Spleen (tissue), 11 donors: ENCODE data around the gene NPW. TPM values are rescaled to one million over a fixed set of nuclear protein-coding genes. Genes with fewer than 3 reads are reported as not detected.

Experiments used
- DNase-seq: peaks from one replicate; pipeline ENCODE4 v3.0.0-alpha.2; 2020
- H3K27ac ChIP-seq, 8 donors: fragments of 200-600 bp; sonication (generic) in 7 of 8; 1 replicate in 4 of 8; 2 replicates in 4 of 8; pipeline versions ENCODE4 v1.5.0 to v1.8.0; 2016 to 2021; ENCODE audit warnings: inconsistent platforms in 4 of 8, mild to moderate bottlenecking in 4 of 8, moderate library complexity in 1 of 8
- H3K27me3 ChIP-seq, 7 donors: fragments of 200-600 bp; sonication (generic) in 6 of 7; replicated peaks in 1 of 7; 1 replicate in 4 of 7; 2 replicates in 3 of 7; pipeline versions ENCODE4 v1.5.0 to v1.8.0; 2016 to 2021; ENCODE audit warnings: inconsistent platforms in 3 of 7, mild to moderate bottlenecking in 1 of 7
- H3K36me3 ChIP-seq, 6 donors: fragments of 200-600 bp; sonication (generic) in 5 of 6; 1 replicate in 4 of 6; 2 replicates in 2 of 6; pipeline versions ENCODE4 v1.5.0 to v1.8.0; 2016 to 2021; ENCODE audit warnings: inconsistent platforms in 2 of 6
- H3K4me1 ChIP-seq, 6 donors: fragments of 200-600 bp; sonication (generic) in 5 of 6; 1 replicate in 3 of 6; 2 replicates in 3 of 6; pipeline versions ENCODE4 v1.5.0 to v1.8.0; 2016 to 2021; ENCODE audit warnings: inconsistent platforms in 3 of 6
- H3K4me3 ChIP-seq, 8 donors: fragments of 200-600 bp; sonication (generic) in 7 of 8; 1 replicate in 4 of 8; 2 replicates in 4 of 8; pipeline versions ENCODE4 v1.5.0 to v1.8.0; 2016 to 2021; ENCODE audit warnings: inconsistent platforms in 4 of 8, mild to moderate bottlenecking in 4 of 8, moderate library complexity in 2 of 8
- H3K9me3 ChIP-seq, 8 donors: fragments of 200-600 bp; sonication (generic) in 7 of 8; 1 replicate in 4 of 8; 2 replicates in 4 of 8; pipeline versions ENCODE4 v1.5.0 to v1.8.0; 2016 to 2021; ENCODE audit warnings: inconsistent platforms in 4 of 8
- POLR2A ChIP-seq, 3 donors: fragments of 450-650 bp; IDR thresholded peaks; one replicate each; pipeline ENCODE4 v1.5.1; 2017; ENCODE audit warnings: antibody characterized with exemption in 3 of 3, mild to moderate bottlenecking in 1 of 3
- POLR2AphosphoS5 ChIP-seq, 3 donors: sonication (generic); formaldehyde crosslinking; IDR thresholded peaks; one replicate each; pipeline ENCODE4 v1.5.1; 2017; ENCODE audit warnings: antibody characterized with exemption in 3 of 3
- WGBS, 5 donors: extraction: QIAGEN DNeasy Blood & Tissue Kit in 3 of 5; methylation state at CpG; one replicate each; pipeline versions ENCODE4 v1.1.5 to v1.1.7; 2013 to 2018; 5-methylcytosine and 5-hydroxymethylcytosine counted together
- intact Hi-C: fragments of 100-400 bp; cut with DNase I; formaldehyde crosslinking; loops from one replicate; pipeline ENCODE4 v1.15.0; 2023; ENCODE audit warnings: low total_unique reads
- polyA plus RNA-seq, 3 donors: library from polyadenylated mRNA; stranded (reverse); fragments of 200-250 nt; gene quantifications; one replicate each; pipeline ENCODE4 v1.2.1, GENCODE V29; 2013
- total RNA-seq, 7 donors: library from RNA; depleted of rRNA in 3 of 7; stranded (reverse); fragments of >200 nt in 3 of 7; fragmentation: NEBNext Ultra II Directional in 4 of 7; extraction: Animal tissue kit (Norgen Biotek cat#: 25700) in 4 of 7; gene quantifications; one replicate each; pipeline versions ENCODE4 v1.1.0 to v1.2.1, GENCODE V29; 2016 to 2021
- TF ChIP-seq, protein P1 (sequence below), 11 experiments: fragments of 200-600 bp in 7 of 11; fragments of 450-650 bp in 4 of 11; sonication (generic) in 4 of 11; IDR thresholded peaks in 8 of 11; conservative IDR thresholded peaks in 3 of 11; 1 replicate in 7 of 11; 2 replicates in 4 of 11; pipeline versions ENCODE4 v1.4.0 to v1.8.0; 2016 to 2021; ENCODE audit warnings: antibody characterized with exemption in 11 of 11, inconsistent platforms in 4 of 11, mild to moderate bottlenecking in 1 of 11
- donor health status: healthy with polysubstance abuse.
- donor health status: DM: no; HTN: no; CAD: no; lungs with moderate emphysema.
- donor health status: DM: no; HTN: no; CAD: no.
- donor health status: Bipolar disorder and iron deficiency.
- donor health status: healthy.
- donor health status: DM: no; HTN: no; CAD: no.
- donor health status: DM: yes; HTN: yes; CAD: no.

The NPW gene
- total and polyA plus RNA-seq, 10 donors = 0.30 to 2.5 (median 0.94) TPM; not detected in 3

DNA sequence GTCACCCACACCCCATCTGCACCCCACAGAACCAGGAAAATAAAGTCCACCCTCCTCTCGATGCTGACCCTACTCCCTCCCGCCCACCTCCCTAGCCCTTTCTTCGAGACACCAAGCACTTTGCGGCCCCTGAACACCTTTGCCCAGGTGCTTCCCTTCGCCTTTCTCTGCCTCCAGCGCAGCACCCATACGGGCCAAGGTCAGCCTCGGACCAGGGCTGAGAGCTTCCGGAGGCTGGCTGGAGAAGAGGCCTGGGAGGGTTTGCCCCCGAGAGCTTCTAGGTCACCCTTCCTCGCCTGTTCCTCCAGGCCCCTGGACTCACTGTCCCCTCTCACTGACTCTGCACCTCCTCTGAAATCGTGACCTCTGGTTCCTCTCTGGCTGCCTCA, 4.4 kb downstream of the NPW start:
- DNase-seq = peak; percentile 75
- peaks cover 27 to 86% (median 69%) of the 10 kb centered on the region in 6 donors for H3K4me1 ChIP-seq
- intact Hi-C loops = no loop called here
- TF ChIP-seq POLR2AphosphoS5 (IDR thresholded peaks at IDR 0.05) (no peak), POLR2A (IDR thresholded peaks at IDR 0.05) (no peak)
- TF ChIP-seq, protein P1, sequence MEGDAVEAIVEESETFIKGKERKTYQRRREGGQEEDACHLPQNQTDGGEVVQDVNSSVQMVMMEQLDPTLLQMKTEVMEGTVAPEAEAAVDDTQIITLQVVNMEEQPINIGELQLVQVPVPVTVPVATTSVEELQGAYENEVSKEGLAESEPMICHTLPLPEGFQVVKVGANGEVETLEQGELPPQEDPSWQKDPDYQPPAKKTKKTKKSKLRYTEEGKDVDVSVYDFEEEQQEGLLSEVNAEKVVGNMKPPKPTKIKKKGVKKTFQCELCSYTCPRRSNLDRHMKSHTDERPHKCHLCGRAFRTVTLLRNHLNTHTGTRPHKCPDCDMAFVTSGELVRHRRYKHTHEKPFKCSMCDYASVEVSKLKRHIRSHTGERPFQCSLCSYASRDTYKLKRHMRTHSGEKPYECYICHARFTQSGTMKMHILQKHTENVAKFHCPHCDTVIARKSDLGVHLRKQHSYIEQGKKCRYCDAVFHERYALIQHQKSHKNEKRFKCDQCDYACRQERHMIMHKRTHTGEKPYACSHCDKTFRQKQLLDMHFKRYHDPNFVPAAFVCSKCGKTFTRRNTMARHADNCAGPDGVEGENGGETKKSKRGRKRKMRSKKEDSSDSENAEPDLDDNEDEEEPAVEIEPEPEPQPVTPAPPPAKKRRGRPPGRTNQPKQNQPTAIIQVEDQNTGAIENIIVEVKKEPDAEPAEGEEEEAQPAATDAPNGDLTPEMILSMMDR (IDR thresholded peaks at IDR 0.05 in 8 of 11, conservative IDR thresholded peaks at IDR 0.05 in 3 of 11) = no peak
- peak overlapping the region in 5 of 8 donors; percentile 21 to 64 (median 28) for H3K4me3 ChIP-seq
- no peaks in the 10 kb centered on the region for H3K9me3 ChIP-seq
- 60 to 74% (median 68%) methylated on average over 12 of the region's 12 CpGs for WGBS, 5 donors
- peaks cover 0 to 78% (median 37%) of the 10 kb centered on the region in 7 donors for H3K27me3 ChIP-seq
- H3K36me3 ChIP-seq = no peaks in the 10 kb centered on the region
- H3K27ac ChIP-seq = peak overlapping the region; percentile 62 to 88 (median 84)

DNA sequence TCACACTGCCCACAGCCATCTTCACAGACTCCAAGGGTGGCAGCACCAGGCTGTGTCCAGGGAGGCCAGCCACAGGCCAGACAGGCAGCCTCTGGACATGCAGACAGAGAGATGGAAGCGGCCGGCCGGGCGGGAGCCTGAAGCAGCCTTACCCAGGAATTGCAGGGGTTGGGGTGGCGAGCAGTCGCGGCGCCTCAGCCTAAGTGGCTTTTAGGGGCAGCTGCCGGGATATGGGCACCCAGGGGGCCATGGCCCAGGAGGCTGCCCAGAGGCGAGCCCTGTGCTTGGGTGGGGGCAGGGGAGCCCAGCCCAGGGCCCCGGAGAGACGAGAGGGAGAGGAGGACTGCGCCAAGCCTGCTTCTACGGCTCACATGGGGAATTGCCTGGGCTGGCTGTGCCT, 5.7 kb downstream of the NPW start:
- intact Hi-C loops = loop anchor here (5.0 kb wide), 1 partner anchor 127 kb away; no protein-coding TSS in a partner anchor
- Histone ChIP-seq H3K27ac (peak overlapping the region in 6 of 8 donors; percentile 13 to 90 (median 86)), H3K36me3 (peaks cover 0 to 10% (median 0%) of the 10 kb centered on the region in 6 donors), H3K27me3 (peaks cover 0 to 68% (median 25%) of the 10 kb centered on the region in 7 donors), H3K4me1 (peaks cover 26 to 87% (median 71%) of the 10 kb centered on the region in 6 donors), H3K4me3 (peak overlapping the region in 1 of 8 donors; percentile 87), H3K9me3 (no peaks in the 10 kb centered on the region)
- DNase-seq = peak; percentile 75
- 86 to 97% (median 92%) methylated on average over 14 of the region's 14 CpGs for WGBS, 5 donors
- TF ChIP-seq POLR2AphosphoS5 (IDR thresholded peaks at IDR 0.05) = no peak
- TF ChIP-seq, protein P1 (IDR thresholded peaks at IDR 0.05 in 8 of 11, conservative IDR thresholded peaks at IDR 0.05 in 3 of 11) = no peak
- TF ChIP-seq POLR2A (IDR thresholded peaks at IDR 0.05) = no peak

GRCh38 chr16:2025878-2026460, 6.4 kb downstream of the NPW start:
- intact Hi-C loops = loop anchor here (5.0 kb wide), 1 partner anchor 126 kb away; no protein-coding TSS in a partner anchor
- no peaks in the 10 kb centered on the region for H3K9me3 ChIP-seq
- WGBS, 5 donors = 63 to 96% (median 78%) methylated on average over 15 to 16 of the region's 16 CpGs
- H3K4me1 ChIP-seq = peaks cover 24 to 87% (median 72%) of the 10 kb centered on the region in 6 donors
- peak overlapping the region in 7 of 8 donors; percentile 17 to 87 (median 68) for H3K4me3 ChIP-seq
- peaks cover 0 to 61% (median 18%) of the 10 kb centered on the region in 7 donors for H3K27me3 ChIP-seq
- peak overlapping the region in 7 of 8 donors; percentile 51 to 90 (median 87) for H3K27ac ChIP-seq
- peak; percentile 65 for DNase-seq
- no peak for TF ChIP-seq POLR2AphosphoS5 (IDR thresholded peaks at IDR 0.05)
- TF ChIP-seq, protein P1 (IDR thresholded peaks at IDR 0.05 in 8 of 11, conservative IDR thresholded peaks at IDR 0.05 in 3 of 11) = no peak
- no peak for TF ChIP-seq POLR2A (IDR thresholded peaks at IDR 0.05)
- peaks cover 0 to 15% (median 0%) of the 10 kb centered on the region in 6 donors for H3K36me3 ChIP-seq

DNA sequence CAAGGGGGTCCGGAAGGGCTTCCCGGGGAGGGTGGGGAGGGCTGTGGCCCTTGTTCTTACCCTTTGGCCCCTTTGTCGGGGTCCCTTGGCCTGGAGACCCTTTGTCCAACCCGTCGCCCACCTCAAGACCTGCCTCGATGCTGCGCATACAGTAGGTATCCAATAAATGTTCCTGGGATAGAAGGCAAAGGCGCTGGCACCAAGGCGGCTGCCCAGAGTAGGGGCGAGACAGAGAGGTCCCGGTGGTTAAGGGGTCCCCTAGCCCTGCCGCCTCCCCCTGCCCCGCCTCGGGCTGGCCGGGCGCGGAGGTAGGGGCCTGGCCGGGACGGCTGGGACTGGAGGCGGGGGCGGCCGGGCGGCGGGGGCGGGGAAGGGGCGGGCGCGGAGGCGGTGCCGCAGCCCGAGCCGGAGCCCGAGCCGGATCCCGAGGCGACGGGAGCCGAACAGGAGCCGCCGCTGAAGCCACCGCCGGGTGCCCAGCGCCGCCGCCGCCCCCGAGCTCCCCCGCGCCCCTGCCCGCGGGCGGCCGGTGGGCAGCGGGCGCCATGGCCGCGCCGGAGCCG, 7.0 kb downstream of the NPW start, which contains the start of gene NHERF2:
Gene NHERF2 (plus strand): TSS at position 442 of the 563 bp plus-strand sequence. CDS start 104 bp downstream, at position 546.
- TF ChIP-seq POLR2A (IDR thresholded peaks at IDR 0.05) = no peak
- TF ChIP-seq, protein P1 (IDR thresholded peaks at IDR 0.05 in 8 of 11, conservative IDR thresholded peaks at IDR 0.05 in 3 of 11) = no peak
- no peak for TF ChIP-seq POLR2AphosphoS5 (IDR thresholded peaks at IDR 0.05)
- peak within 1 kb of the TSS; percentile 43 to 87 (median 69) for H3K4me3 ChIP-seq
- peak; percentile 77 for DNase-seq
- intact Hi-C loops = loop anchor here (5.0 kb wide), 1 partner anchor 126 kb away; no protein-coding TSS in a partner anchor
- peak within 1 kb of the TSS in 7 of 8 donors; percentile 63 to 90 (median 87) for H3K27ac ChIP-seq
- 9 to 53% (median 18%) methylated on average over 3 to 59 of the region's 59 CpGs for WGBS, 5 donors
- H3K27me3 ChIP-seq = peaks cover 0 to 56% (median 12%) of the 10 kb centered on the region in 7 donors
- H3K4me1 ChIP-seq = peaks cover 24 to 90% (median 78%) of the 10 kb centered on the region in 6 donors
- H3K36me3 ChIP-seq = peaks cover 0 to 15% (median 0%) of the 10 kb centered on the region in 6 donors
- H3K9me3 ChIP-seq = no peaks in the 10 kb centered on the region
